ENCODE results near the gene RALGAPA1. TPM values are rescaled to one million over a fixed set of nuclear protein-coding genes. Genes with fewer than 3 reads are reported as not detected.

The RALGAPA1 gene
- total RNA-seq, 4 donors from 2014 or later = 44.1 to 138 (median 108) TPM

- Histone ChIP-seq H3K9me3 (no peaks in the 10 kb centered on the region), H3K4me3 (no peak overlapping the region), H3K36me3 (no peaks in the 10 kb centered on the region), H3K27ac (no peak overlapping the region), H3K4me1 (no peaks in the 10 kb centered on the region), H3K27me3 (no peaks in the 10 kb centered on the region)
- TF ChIP-seq POLR2A (IDR thresholded peaks at IDR 0.05) = no peak
- TF ChIP-seq, protein P1, sequence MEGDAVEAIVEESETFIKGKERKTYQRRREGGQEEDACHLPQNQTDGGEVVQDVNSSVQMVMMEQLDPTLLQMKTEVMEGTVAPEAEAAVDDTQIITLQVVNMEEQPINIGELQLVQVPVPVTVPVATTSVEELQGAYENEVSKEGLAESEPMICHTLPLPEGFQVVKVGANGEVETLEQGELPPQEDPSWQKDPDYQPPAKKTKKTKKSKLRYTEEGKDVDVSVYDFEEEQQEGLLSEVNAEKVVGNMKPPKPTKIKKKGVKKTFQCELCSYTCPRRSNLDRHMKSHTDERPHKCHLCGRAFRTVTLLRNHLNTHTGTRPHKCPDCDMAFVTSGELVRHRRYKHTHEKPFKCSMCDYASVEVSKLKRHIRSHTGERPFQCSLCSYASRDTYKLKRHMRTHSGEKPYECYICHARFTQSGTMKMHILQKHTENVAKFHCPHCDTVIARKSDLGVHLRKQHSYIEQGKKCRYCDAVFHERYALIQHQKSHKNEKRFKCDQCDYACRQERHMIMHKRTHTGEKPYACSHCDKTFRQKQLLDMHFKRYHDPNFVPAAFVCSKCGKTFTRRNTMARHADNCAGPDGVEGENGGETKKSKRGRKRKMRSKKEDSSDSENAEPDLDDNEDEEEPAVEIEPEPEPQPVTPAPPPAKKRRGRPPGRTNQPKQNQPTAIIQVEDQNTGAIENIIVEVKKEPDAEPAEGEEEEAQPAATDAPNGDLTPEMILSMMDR (IDR thresholded peaks at IDR 0.05) = no peak
- intact Hi-C loops (cut with DNase I; ENCODE audit: low total_unique reads) = no loop called here
- no peak for DNase-seq
These were observed 171.2 kb downstream of the RALGAPA1 start for GRCh38 chr14:35637851-35638250.

- no peak for TF ChIP-seq POLR2A (IDR thresholded peaks at IDR 0.05)
- TF ChIP-seq, protein P1 (IDR thresholded peaks at IDR 0.05) = no peak
- H3K4me1 ChIP-seq = no peaks in the 10 kb centered on the region
- H3K4me3 ChIP-seq = no peak overlapping the region
- no peaks in the 10 kb centered on the region for H3K9me3 ChIP-seq
- DNase-seq = no peak
- H3K27me3 ChIP-seq = no peaks in the 10 kb centered on the region
- intact Hi-C loops (cut with DNase I; ENCODE audit: low total_unique reads) = no loop called here
- H3K36me3 ChIP-seq = no peaks in the 10 kb centered on the region
- H3K27ac ChIP-seq = no peak overlapping the region
These were observed 171.8 kb downstream of the RALGAPA1 start for GRCh38 chr14:35637269-35637668.

DNA sequence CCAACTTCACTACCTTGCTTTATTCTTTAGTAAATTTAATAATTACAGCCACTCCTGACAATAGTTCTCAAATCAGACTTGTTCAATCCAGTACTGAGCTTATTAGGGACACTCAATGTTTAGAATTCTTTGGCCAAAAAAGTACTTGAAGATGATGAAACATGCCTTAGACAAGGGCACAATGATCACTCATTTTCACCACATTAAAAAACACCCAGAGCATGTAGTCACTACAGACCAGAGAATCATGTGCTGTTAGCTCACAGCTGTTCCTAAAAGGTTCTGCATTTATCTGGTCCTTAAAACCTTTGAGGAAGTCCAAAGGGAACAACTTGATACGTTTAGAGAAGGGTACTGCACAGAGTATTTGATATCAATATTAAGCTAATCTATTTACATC lies 176.4 kb downstream of the RALGAPA1 start:
- H3K4me3 ChIP-seq = no peak overlapping the region
- no peak overlapping the region for H3K27ac ChIP-seq
- H3K9me3 ChIP-seq = no peaks in the 10 kb centered on the region
- H3K36me3 ChIP-seq = no peaks in the 10 kb centered on the region
- H3K4me1 ChIP-seq = no peaks in the 10 kb centered on the region
- DNase-seq = no peak
- no peak for TF ChIP-seq POLR2A (IDR thresholded peaks at IDR 0.05)
- H3K27me3 ChIP-seq = no peaks in the 10 kb centered on the region
- intact Hi-C loops (cut with DNase I; ENCODE audit: low total_unique reads) = no loop called here

DNA sequence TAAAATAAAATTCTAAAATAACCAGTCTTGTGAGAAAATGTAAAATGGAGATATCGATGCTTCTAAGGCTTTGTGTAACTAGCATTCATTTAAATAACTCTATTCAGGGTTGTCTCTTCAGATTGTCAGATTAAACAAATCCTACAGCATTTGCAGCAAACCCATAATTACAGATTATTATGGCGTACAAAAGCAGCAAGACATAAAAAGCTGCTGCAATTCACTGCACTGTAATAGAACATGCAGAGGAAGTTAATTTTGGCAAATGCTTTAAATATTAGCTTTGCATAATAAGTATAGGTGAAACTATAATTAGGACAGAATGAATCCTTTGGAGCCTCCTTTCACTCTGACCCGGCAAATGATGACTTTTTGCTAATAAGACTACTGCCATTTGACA lies 176.8 kb downstream of the RALGAPA1 start:
- Histone ChIP-seq H3K27me3 (no peaks in the 10 kb centered on the region), H3K4me3 (no peak overlapping the region), H3K9me3 (no peaks in the 10 kb centered on the region), H3K4me1 (no peaks in the 10 kb centered on the region), H3K27ac (no peak overlapping the region), H3K36me3 (no peaks in the 10 kb centered on the region)
- no peak for TF ChIP-seq POLR2A (IDR thresholded peaks at IDR 0.05)
- TF ChIP-seq, protein P1 (IDR thresholded peaks at IDR 0.05) = no peak
- no peak for DNase-seq
- intact Hi-C loops (cut with DNase I; ENCODE audit: low total_unique reads) = no loop called here

DNA sequence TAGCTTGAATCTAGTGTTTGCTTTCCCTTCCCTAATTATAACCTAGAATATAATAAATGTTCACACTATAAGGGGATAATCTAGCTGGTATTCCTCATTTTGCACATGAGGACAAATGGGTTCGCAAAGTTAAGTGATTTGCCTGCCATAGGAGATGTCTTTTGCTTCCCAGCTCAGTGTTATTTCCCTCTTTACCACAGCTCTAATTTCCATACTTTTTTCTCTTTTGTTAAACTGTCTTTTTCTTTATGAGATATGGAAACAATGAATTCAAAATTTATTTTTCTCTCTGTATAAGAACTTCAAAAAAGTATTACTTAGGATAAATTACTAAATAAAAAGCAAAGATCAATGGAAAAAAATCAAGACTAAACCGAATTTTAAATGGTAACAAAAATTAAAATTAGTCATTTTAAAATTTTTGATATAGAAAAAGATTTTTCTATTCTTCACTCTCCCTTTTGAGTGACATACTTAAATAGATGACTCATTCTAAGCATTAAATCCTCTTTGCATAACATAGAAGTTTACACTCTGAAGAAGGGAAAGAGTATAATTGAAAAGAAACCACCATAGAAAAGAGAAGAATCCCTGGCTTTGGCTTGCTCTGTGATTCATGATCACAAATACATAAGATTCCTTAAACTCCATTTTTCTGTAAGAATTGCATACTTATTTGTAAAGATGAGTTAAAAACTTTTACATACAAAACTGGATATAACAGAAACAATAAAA lies 177.9 kb downstream of the RALGAPA1 start:
- no peaks in the 10 kb centered on the region for H3K36me3 ChIP-seq
- TF ChIP-seq, protein P1 (IDR thresholded peaks at IDR 0.05) = no peak
- no peak for TF ChIP-seq POLR2A (IDR thresholded peaks at IDR 0.05)
- H3K9me3 ChIP-seq = no peaks in the 10 kb centered on the region
- no peak overlapping the region for H3K4me3 ChIP-seq
- H3K27ac ChIP-seq = no peak overlapping the region
- no peak for DNase-seq
- no peaks in the 10 kb centered on the region for H3K4me1 ChIP-seq
- intact Hi-C loops (cut with DNase I; ENCODE audit: low total_unique reads) = no loop called here
- no peaks in the 10 kb centered on the region for H3K27me3 ChIP-seq
